Kasumi-1 (cell line): Measurements from ENCODE around the gene TESK2.
"Not testable (repeated sequence)": the region's sequence is repeated elsewhere in the genome, so short reads cannot be mapped to it uniquely, and the experiment has no call there.

ENCODE experiments used
- DNase-seq, 2 experiments: peaks; one replicate each; lab custom pipeline; 2025; lab: John Stamatoyannopoulos, UW

TESK2 gene

DNA sequence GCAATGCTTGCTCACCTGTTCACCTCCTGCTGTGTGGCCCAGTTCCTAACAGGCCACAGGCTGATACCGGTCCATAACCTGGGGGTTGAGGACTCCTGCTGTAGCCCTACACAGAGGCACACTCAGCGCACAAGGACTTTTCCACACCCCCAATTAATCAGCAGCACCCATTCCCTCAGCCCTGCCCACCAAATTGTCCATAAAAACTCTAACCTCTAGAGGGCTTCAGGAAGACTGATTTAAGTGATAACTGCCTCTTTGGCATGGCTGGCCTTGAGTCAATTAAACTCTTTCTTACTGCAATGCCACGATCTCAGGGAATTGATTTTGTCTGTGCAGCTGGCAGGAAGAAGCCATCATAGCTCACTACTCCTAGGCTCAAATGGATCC lies 79.5 kb downstream of the TESK2 start:
- no peak for DNase-seq

DNA sequence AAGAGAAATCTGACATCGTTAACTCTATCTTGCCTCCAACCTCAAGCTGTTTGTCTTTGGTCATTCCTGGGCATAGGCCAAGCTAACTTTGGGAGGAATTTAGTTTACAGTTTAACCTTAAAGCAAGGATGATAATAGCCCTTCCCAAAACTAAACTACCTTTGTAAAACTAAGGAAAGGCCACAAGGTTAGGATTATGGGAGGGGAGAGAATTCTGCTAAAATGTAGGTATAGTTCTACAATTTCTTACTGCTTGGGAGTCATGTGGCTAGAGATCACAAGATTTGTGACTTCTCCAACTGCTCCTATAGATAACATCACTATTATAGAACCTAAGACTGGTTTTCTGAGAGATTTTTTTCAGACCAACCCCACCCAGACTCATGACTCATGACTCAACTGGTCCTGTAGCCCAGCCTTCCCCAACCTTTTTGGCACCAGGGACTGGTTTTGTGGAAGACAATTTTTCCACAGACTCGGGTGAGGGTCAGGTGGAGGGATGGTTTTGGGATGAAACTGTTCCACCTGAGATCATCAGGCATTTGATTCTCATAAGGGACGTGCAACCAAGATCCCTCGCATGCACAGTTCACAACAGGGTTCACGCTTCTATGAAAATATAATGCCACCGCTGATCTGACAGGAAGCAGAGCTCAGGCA lies 80.0 kb downstream of the TESK2 start:
- DNase-seq: no peak

GRCh38 chr1:45409276-45409675 lies 81.7 kb downstream of the TESK2 start:
- DNase-seq: peak in 1 of 2 experiments; percentile 18

- DNase-seq: no peak
Measured at GRCh38 chr1:45407629-45408287, 83.2 kb downstream of the TESK2 start.

- DNase-seq: no peak
Measured at GRCh38 chr1:45405636-45406035, 85.3 kb downstream of the TESK2 start.

DNA sequence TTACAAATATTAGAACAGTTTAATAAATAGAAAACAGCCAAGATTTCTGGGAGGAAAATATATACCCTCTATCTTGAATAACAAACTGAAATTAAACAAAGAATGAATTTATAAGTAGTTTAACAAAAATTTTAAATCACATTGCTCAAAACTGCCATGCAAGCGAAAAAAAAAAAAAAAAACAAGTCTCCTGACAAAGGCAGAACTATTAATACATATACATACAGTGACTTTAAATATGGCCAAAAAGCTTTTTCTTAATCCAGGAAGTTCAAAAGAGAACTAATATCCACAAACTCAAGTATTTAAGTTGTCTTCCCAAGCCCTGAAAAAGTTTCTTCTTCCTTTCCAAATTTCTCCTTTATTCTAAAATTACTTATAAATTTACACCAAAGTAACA lies 87.2 kb downstream of the TESK2 start:
- DNase-seq: no peak

GRCh38 chr1:45403298-45403697 lies 87.7 kb downstream of the TESK2 start:
- DNase-seq: no peak

GRCh38 chr1:45401524-45401923 lies 89.4 kb downstream of the TESK2 start:
- DNase-seq: no peak

DNA sequence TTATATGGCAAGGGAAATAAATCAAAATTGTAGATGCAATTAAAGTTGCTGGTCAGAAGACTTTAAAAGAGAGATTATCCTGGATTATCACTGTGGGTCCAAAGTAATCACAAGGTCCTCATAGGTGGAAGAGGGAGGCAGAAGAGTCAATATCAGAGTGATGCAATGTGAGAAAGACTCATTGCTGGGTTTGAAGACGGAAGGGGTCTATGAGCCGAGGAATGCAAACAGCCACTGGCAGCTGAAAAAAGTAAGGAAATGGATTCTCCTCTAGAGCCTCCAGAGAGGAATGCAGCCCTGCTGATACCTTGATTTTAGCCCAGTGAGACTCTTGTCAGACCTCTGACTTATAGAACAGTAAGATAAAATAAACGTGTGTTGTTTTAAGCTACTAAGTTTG lies 90.9 kb downstream of the TESK2 start:
- no peak for DNase-seq

- no peak for DNase-seq
Measured at GRCh38 chr1:45397285-45397684, 93.7 kb downstream of the TESK2 start.

GRCh38 chr1:45395582-45395981 lies 95.4 kb downstream of the TESK2 start:
- DNase-seq: no peak

- DNase-seq: no peak
Measured at GRCh38 chr1:45395051-45395450, 95.9 kb downstream of the TESK2 start.

- DNase-seq: no peak
Measured at GRCh38 chr1:45394342-45394741, 96.6 kb downstream of the TESK2 start.

DNA sequence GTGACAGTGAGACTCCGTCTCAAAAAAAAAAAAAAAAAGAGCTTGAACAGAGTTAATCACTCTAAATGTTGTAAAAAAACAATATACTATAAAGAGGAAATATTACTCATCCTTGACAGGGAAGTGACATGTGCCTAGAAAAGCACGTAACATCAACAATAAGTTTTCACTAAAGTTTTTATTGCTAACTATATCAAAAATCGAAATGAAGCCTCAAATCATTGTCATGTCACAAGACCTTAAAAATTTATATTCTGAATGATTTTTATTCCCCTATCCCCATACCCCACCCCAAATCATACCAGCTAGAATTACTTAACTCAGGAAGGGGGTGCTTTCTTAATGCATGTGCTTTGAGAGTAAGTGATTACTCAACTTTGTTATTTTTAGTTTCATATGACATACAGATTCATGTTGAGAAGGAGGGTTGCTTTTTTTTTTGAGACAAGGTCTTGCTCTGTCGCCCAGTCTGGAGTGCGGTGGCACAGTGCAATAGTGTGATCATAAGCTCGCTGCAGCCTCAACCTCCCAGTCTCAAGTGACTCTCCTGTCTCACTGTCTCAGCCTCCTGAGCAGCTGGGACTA lies 97.2 kb downstream of the TESK2 start:
- peak; percentile 53 to 66 for DNase-seq

- no peak for DNase-seq
Measured at GRCh38 chr1:45386219-45386618, 104.7 kb downstream of the TESK2 start.

DNA sequence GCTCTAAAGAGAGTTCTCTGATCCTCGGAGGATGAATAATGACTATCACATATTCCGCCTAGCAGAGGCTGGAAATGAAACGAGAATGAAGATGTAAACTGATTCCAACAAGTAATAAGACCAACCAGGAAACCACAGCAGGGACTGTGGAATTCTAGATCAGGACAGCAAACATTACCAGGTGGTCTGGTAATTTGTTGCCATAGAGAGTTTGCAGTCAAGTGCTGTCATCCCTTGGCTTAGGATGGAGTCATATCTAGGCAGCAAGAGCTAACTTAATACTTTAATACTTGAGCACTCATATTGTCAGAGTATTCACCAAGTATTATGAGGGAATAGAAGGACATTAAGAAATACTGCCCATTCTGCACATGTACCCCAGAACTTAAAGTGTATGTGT lies 105.7 kb downstream of the TESK2 start:
- DNase-seq: no peak

GRCh38 chr1:45384213-45384612 lies 106.8 kb downstream of the TESK2 start:
- DNase-seq: not testable (repeated sequence)

- DNase-seq: no peak
Measured at GRCh38 chr1:45383191-45383590, 107.8 kb downstream of the TESK2 start.

GRCh38 chr1:45381243-45381642 lies 109.7 kb downstream of the TESK2 start:
- no peak for DNase-seq

DNA sequence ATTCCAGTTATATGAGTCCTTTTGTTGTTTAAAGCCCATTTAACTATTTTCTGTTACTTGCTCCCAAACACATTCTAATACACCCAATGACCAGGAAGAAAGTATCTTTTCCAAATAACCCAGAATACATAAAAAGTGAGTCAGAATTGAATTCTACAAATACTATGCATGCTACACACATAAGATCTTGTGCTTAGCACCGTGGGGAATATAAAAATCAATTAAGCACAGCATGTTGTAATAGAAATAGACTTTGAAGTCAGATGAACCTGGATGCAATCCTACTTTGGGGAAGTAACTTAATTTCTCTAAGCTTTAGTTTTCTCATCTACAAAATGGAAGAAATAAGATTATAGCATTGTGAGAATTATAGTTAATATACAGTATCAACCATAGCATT lies 110.2 kb downstream of the TESK2 start:
- DNase-seq: no peak

- no peak for DNase-seq
Measured at GRCh38 chr1:45380125-45380524, 110.8 kb downstream of the TESK2 start.

- DNase-seq: no peak
Measured at GRCh38 chr1:45379524-45379923, 111.4 kb downstream of the TESK2 start.

DNA sequence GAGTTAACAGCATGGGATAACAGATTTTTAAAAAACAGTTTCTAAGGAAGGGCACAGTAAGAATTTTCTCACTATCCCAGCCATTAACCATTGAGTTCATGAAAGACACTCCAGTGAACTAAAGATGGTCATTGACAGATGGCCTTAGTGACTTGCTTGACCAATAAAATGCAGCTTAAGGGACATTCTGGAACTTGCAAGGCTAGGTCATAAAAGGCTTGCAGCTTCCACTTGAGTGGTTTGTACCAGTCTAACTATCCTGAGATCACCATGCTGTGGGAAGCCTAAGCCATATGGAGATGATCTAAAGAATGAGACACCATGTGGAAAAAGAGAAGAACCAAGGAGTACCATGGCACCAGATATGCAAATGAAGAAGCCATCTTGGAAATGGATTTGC lies 112.8 kb downstream of the TESK2 start:
- DNase-seq: no peak
